HepG2 (cell line): ENCODE data around the gene MFSD11. TPM values are rescaled to one million over a fixed set of nuclear protein-coding genes. Genes with fewer than 3 reads are reported as not detected.

ENCODE experiments used
- AKAP8 ChIP-seq: sonication (generic); formaldehyde crosslinking; IDR thresholded peaks from 2 replicates; pipeline ENCODE4 v1.5.1; 2020; ENCODE audit warnings: mild to moderate bottlenecking, missing genetic modification reagents
- BRCA1 ChIP-seq: sonication (generic); formaldehyde crosslinking; IDR thresholded peaks from 2 replicates; pipeline ENCODE4 v1.4.0; 2020; ENCODE audit warnings: missing genetic modification reagents
- EP300 ChIP-seq, 3 experiments: sonication (generic) in 1 of 3; formaldehyde crosslinking in 1 of 3; IDR thresholded peaks; 2 replicates each; pipeline versions ENCODE4 v1.5.1 to v1.6.1; 2011 to 2020; ENCODE audit warnings: low read depth in 2 of 3, low read length in 2 of 3, borderline replicate concordance in 1 of 3, improper control_type of control experiment in 1 of 3, mild to moderate bottlenecking in 1 of 3, missing genetic modification reagents in 1 of 3, moderate library complexity in 1 of 3
- FOXA3 ChIP-seq: IDR thresholded peaks from 2 replicates; pipeline ENCODE4 v1.6.1; 2016; ENCODE audit warnings: missing genetic modification reagents, missing compliant biosample characterization
- FOXM1 ChIP-seq: sonication (generic); formaldehyde crosslinking; IDR thresholded peaks from 2 replicates; pipeline ENCODE4 v1.5.0; 2020; ENCODE audit warnings: missing genetic modification reagents
- HOXA7 ChIP-seq: sonication (generic); formaldehyde crosslinking; IDR thresholded peaks from 2 replicates; pipeline ENCODE4 v1.8.1; 2022; ENCODE audit warnings: mild to moderate bottlenecking, missing genetic modification reagents, moderate library complexity
- KAT8 ChIP-seq: IDR thresholded peaks from 2 replicates; pipeline ENCODE4 v1.6.1; 2016; ENCODE audit warnings: missing genetic modification reagents, missing compliant biosample characterization
- ONECUT2 ChIP-seq: sonication (generic); formaldehyde crosslinking; IDR thresholded peaks from 2 replicates; pipeline ENCODE4 v1.4.0; 2020; ENCODE audit warnings: missing genetic modification reagents
- SALL1 ChIP-seq: sonication (generic); formaldehyde crosslinking; IDR thresholded peaks from 2 replicates; pipeline ENCODE4 v1.8.0; 2022; ENCODE audit warnings: mild to moderate bottlenecking, missing genetic modification reagents
- SIN3B ChIP-seq: fragments of 150-350 bp; IDR thresholded peaks from 2 replicates; pipeline ENCODE4 v1.6.1; 2014; ENCODE audit warnings: low read length
- TCF7 ChIP-seq: sonication (generic); IDR thresholded peaks from 2 replicates; pipeline ENCODE4 v1.6.1; 2016; ENCODE audit warnings: antibody characterized with exemption, low read depth
- ZBTB8A ChIP-seq: sonication (generic); formaldehyde crosslinking; IDR thresholded peaks from 2 replicates; pipeline ENCODE4 v1.4.0; 2020; ENCODE audit warnings: mild to moderate bottlenecking, low read depth, missing genetic modification reagents, borderline replicate concordance
- ZNF17 ChIP-seq: sonication (generic); formaldehyde crosslinking; IDR thresholded peaks from 2 replicates; pipeline ENCODE4 v1.5.0; 2020; ENCODE audit warnings: mild to moderate bottlenecking, missing genetic modification reagents
- ZNF567 ChIP-seq: sonication (generic); formaldehyde crosslinking; IDR thresholded peaks from 2 replicates; pipeline ENCODE4 v1.8.1; 2023; ENCODE audit warnings: mild to moderate bottlenecking, missing genetic modification reagents, borderline replicate concordance
- ZNF605 ChIP-seq: sonication (generic); formaldehyde crosslinking; IDR thresholded peaks from 2 replicates; pipeline ENCODE4 v1.8.0; 2022; ENCODE audit warnings: mild to moderate bottlenecking, missing genetic modification reagents
- ZNF616 ChIP-seq: sonication (generic); formaldehyde crosslinking; IDR thresholded peaks from 2 replicates; pipeline ENCODE4 v1.5.0; 2020; ENCODE audit warnings: low read depth, mild to moderate bottlenecking, missing genetic modification reagents
- ZSCAN31 ChIP-seq: sonication (generic); formaldehyde crosslinking; IDR thresholded peaks from 2 replicates; pipeline ENCODE4 v1.5.0; 2020; ENCODE audit warnings: low read depth, mild to moderate bottlenecking, missing genetic modification reagents
- polyA plus RNA-seq, 8 experiments: library from polyadenylated mRNA; depleted of rRNA in 3 of 8; stranded (reverse) in 7 of 8; unstranded in 1 of 8; fragments of >200 nt; fragmentation: Illumina TruSeq in 4 of 8; extraction: Trizol in 4 of 8; gene quantifications; 2 replicates each; pipeline versions ENCODE4 v1.2.1 to v1.2.3, GENCODE V29; 2011 to 2016; ENCODE audit warnings: low read depth in 4 of 8, missing spikeins in 1 of 8, mixed read lengths in 1 of 8; ENCODE audit not compliant: insufficient read depth in 1 of 8
- total RNA-seq, 5 experiments: library from RNA; depleted of rRNA; stranded (reverse); fragments of >200 nt; fragmentation: Illumina TruSeq; extraction: Trizol; gene quantifications; 2 replicates each; pipeline ENCODE4 v1.2.3, GENCODE V29; 2016; ENCODE audit warnings: low read depth in 1 of 5
- TF ChIP-seq, protein P1 (sequence below): sonication (generic); formaldehyde crosslinking; IDR thresholded peaks from 2 replicates; pipeline ENCODE4 v1.5.0; 2020; ENCODE audit warnings: mild to moderate bottlenecking, missing genetic modification reagents, borderline replicate concordance
- TF ChIP-seq, protein P2 (sequence below): sonication (generic); formaldehyde crosslinking; IDR thresholded peaks from 2 replicates; pipeline ENCODE4 v1.8.0; 2022; ENCODE audit warnings: missing genetic modification reagents, mild to moderate bottlenecking, inconsistent platforms, borderline replicate concordance
- TF ChIP-seq, protein P3 (sequence below): sonication (generic); formaldehyde crosslinking; IDR thresholded peaks from 2 replicates; pipeline ENCODE4 v1.8.0; 2022; ENCODE audit warnings: low read depth, missing genetic modification reagents

Gene MFSD11
- total and polyA plus RNA-seq, 2 of the 13 experiments (the other 11 are each of a cell fraction or from before 2014, with no cell fraction given): 26.1 to 36.3 TPM

DNA sequence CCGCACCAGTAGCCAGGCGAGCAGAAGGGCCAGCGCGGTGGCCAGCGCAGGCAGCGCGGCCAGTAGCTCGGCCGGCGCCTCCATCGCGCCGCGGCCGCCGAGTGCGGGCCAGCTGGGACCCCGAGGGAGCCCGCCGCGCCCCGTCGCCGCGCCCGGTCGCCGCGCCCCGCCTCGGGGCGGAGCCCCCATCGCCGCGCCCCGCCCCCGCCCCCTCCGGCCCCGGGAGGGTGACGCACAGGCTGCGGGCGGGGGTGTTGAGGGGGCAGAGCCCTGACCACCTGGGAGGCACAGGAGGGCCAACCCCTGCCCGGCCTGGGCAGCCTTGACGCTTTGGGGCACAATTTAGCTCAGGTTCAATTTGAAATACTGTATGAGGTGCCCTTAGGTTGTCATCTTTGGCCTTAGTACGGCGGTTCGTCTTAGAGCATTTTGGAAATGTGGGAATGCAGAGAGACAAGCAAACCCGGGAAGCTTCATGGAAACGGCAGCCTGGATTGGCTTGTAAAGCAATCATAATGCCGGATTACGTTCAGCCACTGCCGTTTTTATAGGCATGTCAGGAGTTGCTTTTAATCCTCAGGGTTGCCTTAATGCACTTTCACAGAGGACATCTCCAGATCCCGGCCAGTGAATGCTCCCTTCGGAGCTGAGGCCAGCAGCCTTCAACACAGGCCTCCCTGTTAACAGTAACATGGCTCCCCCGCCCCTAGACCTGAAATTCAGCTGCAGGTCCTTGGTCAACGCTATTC lies 26.9 kb upstream of the MFSD11 start, which contains the start of gene MXRA7 (continued):
- TF ChIP-seq KAT8 (CRISPR knock-in tag) (no peak), ZNF17 (CRISPR knock-in tag) (no peak), ZBTB8A (CRISPR knock-in tag) (no peak), BRCA1 (CRISPR knock-in tag) (no peak), ZNF616 (no peak), ONECUT2 (CRISPR knock-in tag) (no peak), ZSCAN31 (no peak), AKAP8 (no peak), FOXA3 (CRISPR knock-in tag) (no peak), SALL1 (CRISPR knock-in tag) (0 out of 2 replicates have a peak, but pooled peaks have one; percentile 50), HOXA7 (CRISPR knock-in tag) (no peak), FOXM1 (CRISPR knock-in tag) (no peak), EP300 (IDR thresholded peaks at IDR 0.05; ENCODE audit: low read depth in 2 of 2, low read length in 2 of 2) (no peak), EP300 (CRISPR knock-in tag; IDR thresholded peaks at IDR 0.05; ENCODE audit: borderline replicate concordance) (peak; percentile 41; the same call in 1 of the 2 replicates), TCF7 (no peak), SIN3B (no peak), ZNF605 (CRISPR knock-in tag) (no peak), ZNF567 (CRISPR knock-in tag) (no peak)
- TF ChIP-seq, protein P1, sequence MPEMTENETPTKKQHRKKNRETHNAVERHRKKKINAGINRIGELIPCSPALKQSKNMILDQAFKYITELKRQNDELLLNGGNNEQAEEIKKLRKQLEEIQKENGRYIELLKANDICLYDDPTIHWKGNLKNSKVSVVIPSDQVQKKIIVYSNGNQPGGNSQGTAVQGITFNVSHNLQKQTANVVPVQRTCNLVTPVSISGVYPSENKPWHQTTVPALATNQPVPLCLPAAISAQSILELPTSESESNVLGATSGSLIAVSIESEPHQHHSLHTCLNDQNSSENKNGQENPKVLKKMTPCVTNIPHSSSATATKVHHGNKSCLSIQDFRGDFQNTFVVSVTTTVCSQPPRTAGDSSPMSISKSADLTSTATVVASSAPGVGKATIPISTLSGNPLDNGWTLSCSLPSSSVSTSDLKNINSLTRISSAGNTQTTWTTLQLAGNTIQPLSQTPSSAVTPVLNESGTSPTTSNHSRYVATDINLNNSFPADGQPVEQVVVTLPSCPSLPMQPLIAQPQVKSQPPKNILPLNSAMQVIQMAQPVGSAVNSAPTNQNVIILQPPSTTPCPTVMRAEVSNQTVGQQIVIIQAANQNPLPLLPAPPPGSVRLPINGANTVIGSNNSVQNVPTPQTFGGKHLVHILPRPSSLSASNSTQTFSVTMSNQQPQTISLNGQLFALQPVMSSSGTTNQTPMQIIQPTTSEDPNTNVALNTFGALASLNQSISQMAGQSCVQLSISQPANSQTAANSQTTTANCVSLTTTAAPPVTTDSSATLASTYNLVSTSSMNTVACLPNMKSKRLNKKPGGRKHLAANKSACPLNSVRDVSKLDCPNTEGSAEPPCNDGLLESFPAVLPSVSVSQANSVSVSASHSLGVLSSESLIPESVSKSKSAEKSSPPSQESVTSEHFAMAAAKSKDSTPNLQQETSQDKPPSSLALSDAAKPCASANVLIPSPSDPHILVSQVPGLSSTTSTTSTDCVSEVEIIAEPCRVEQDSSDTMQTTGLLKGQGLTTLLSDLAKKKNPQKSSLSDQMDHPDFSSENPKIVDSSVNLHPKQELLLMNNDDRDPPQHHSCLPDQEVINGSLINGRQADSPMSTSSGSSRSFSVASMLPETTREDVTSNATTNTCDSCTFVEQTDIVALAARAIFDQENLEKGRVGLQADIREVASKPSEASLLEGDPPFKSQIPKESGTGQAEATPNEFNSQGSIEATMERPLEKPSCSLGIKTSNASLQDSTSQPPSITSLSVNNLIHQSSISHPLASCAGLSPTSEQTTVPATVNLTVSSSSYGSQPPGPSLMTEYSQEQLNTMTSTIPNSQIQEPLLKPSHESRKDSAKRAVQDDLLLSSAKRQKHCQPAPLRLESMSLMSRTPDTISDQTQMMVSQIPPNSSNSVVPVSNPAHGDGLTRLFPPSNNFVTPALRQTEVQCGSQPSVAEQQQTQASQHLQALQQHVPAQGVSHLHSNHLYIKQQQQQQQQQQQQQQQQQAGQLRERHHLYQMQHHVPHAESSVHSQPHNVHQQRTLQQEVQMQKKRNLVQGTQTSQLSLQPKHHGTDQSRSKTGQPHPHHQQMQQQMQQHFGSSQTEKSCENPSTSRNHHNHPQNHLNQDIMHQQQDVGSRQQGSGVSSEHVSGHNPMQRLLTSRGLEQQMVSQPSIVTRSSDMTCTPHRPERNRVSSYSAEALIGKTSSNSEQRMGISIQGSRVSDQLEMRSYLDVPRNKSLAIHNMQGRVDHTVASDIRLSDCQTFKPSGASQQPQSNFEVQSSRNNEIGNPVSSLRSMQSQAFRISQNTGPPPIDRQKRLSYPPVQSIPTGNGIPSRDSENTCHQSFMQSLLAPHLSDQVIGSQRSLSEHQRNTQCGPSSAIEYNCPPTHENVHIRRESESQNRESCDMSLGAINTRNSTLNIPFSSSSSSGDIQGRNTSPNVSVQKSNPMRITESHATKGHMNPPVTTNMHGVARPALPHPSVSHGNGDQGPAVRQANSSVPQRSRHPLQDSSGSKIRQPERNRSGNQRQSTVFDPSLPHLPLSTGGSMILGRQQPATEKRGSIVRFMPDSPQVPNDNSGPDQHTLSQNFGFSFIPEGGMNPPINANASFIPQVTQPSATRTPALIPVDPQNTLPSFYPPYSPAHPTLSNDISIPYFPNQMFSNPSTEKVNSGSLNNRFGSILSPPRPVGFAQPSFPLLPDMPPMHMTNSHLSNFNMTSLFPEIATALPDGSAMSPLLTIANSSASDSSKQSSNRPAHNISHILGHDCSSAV (CRISPR knock-in tag): no peak
- TF ChIP-seq, protein P2, sequence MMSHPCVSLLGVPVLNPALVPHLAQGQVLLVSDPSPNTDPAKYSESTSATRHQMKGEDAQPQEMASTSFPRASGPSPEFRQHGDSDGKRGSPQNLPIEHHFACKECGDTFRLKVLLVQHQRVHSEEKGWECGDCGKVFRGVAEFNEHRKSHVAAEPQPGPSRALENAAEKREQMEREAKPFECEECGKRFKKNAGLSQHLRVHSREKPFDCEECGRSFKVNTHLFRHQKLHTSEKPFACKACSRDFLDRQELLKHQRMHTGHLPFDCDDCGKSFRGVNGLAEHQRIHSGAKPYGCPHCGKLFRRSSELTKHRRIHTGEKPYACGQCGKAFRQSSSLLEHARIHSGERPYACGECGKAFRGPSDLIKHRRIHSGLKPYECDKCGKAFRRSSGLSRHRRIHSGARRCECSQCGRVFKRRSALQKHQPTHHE (CRISPR knock-in tag): no peak
- TF ChIP-seq, protein P3, sequence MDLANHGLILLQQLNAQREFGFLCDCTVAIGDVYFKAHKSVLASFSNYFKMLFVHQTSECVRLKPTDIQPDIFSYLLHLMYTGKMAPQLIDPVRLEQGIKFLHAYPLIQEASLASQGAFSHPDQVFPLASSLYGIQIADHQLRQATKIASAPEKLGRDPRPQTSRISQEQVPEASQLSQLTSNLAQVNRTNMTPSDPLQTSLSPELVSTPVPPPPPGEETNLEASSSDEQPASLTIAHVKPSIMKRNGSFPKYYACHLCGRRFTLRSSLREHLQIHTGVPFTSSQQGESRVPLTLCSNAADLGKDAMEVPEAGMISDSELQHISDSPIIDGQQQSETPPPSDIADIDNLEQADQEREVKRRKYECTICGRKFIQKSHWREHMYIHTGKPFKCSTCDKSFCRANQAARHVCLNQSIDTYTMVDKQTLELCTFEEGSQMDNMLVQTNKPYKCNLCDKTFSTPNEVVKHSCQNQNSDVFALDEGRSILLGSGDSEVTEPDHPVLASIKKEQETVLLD (CRISPR knock-in tag): no peak
